DOHH2 (cell line): ENCODE data around the gene CENPP.

Source experiments
- CTCF ChIP-seq: fragments of 200-600 bp; sonication (generic); IDR thresholded peaks from one replicate; pipeline ENCODE4 v1.5.1; 2014; ENCODE audit warnings: antibody characterized with exemption, mild to moderate bottlenecking, low read depth, low read length; ENCODE audit not compliant: poor library complexity, severe bottlenecking
- EZH2phosphoT487 ChIP-seq: fragments of 200-600 bp; sonication (generic); IDR thresholded peaks from 2 replicates; pipeline ENCODE4 v1.6.1; 2017; ENCODE audit warnings: borderline replicate concordance, mild to moderate bottlenecking, antibody characterized with exemption, low read length, moderate library complexity, mixed read lengths

- TF ChIP-seq CTCF (no peak), EZH2phosphoT487 (no peak)
Observed at GRCh38 chr9:92297611-92298010, 28.1 kb upstream of the CENPP start.
